ENCODE measurements around the gene WDR33.
"Not testable (repeated sequence)": the region's sequence is repeated elsewhere in the genome, so short reads cannot be mapped to it uniquely, and the experiment has no call there.

DNA sequence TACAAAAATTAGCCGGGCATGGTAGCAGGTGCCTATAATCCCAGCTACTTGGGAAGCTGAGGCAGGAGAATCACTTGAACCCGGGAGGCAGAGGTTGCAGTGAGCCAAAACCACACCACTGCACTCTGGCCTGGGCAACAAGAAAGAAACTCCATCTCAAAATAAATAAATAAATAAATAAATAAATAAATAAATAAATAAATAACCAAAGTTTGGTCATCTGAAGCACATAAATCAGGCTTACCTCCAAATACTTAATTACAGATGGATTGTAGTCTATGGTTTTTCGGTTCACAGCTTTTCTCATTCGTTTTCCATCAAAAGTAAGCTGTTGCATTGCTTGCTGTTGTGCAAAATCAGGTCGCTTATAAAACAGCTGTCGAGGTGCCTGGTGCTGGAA is 40.4 kb downstream of the WDR33 start:
- TF ChIP-seq POLR2A, TAF1, POLR2AphosphoS5 (IDR thresholded peaks at IDR 0.05; ENCODE audit: low read depth, low read length): not testable (repeated sequence)
